A549 treated with GW870086 at 1 μM for 4 hours (cell line): Measurements from ENCODE around the gene CRYL1. TPM values are rescaled to one million over a fixed set of nuclear protein-coding genes. Genes with fewer than 3 reads are reported as not detected.

Experiments used
- total RNA-seq: library from RNA; stranded (reverse); fragments of 200-300 nt; extraction: Qiagen RNA extraction; gene quantifications from 5 replicates; pipeline ENCODE4 v1.2.3, GENCODE V29; 2022; ENCODE audit warnings: low read depth

Gene CRYL1
- 5.7 to 6.8 TPM (median 6.3 TPM) in 5 replicates for total RNA-seq

GRCh38 chr13:20525601-20526544 is at the start of gene CRYL1:
Gene CRYL1, minus strand, starts transcription at chr13:20525857. Its CDS starts 63 bp downstream, at chr13:20525794.

GRCh38 chr13:20566898-20567874 is 41.5 kb upstream of the CRYL1 start, which contains the start of gene IFT88:
Gene IFT88, plus strand, starts transcription at chr13:20567157. Its CDS starts 7,229 bp downstream, at chr13:20574386.

Other genes starting within 250 kb of the CRYL1 start
- 7.1 to 10.6 TPM (median 9.7 TPM) in 5 replicates for gene IFT88, start 41.3 kb upstream of the CRYL1 start, total RNA-seq
- 1.00 to 1.6 TPM (median 1.5 TPM) in 5 replicates for gene IL17D, start 177.8 kb upstream of the CRYL1 start, total RNA-seq
- gene EEF1AKMT1, start 248.1 kb upstream of the CRYL1 start, total RNA-seq: 4.5 to 5.4 TPM (median 5.0 TPM) in 5 replicates